ENCODE measurements around the gene RTN4IP1. TPM values are rescaled to one million over a fixed set of nuclear protein-coding genes. Genes with fewer than 3 reads are reported as not detected.

Gene RTN4IP1
- total and polyA plus RNA-seq, 10 of the 15 experiments (the other 5 are each of a cell fraction or from before 2014, with no cell fraction given) = 8.2 to 17.0 (median 9.8) TPM

DNA sequence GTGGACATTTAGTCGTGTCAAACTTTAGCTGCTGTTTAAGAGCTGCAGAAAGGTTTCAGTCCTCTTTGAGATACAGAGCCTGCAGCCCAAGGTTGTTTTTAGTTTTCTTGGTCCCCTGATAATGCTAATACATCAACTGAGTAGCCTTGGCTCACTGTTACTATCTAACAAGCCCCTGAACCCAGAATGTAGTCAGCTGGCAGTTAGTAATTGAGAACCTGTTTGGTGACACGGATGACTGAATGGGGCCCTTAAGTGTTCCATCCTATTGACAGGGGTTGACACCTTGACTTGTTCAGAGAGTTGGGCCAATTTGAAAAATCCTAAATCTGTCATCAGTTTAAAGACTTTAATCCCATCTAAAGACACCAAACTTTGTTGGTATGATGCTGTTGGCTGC lies 2.8 kb downstream of the RTN4IP1 start (continued):
- TF ChIP-seq ZNF274 (IDR thresholded peaks at IDR 0.05; ENCODE audit: insufficient read depth, insufficient read length) = no peak
- TF ChIP-seq, protein P1, sequence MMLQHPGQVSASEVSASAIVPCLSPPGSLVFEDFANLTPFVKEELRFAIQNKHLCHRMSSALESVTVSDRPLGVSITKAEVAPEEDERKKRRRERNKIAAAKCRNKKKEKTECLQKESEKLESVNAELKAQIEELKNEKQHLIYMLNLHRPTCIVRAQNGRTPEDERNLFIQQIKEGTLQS (IDR thresholded peaks at IDR 0.05; ENCODE audit: borderline replicate concordance, extremely low read depth, low read depth, low read length) = no peak
- TF ChIP-seq, protein P2, sequence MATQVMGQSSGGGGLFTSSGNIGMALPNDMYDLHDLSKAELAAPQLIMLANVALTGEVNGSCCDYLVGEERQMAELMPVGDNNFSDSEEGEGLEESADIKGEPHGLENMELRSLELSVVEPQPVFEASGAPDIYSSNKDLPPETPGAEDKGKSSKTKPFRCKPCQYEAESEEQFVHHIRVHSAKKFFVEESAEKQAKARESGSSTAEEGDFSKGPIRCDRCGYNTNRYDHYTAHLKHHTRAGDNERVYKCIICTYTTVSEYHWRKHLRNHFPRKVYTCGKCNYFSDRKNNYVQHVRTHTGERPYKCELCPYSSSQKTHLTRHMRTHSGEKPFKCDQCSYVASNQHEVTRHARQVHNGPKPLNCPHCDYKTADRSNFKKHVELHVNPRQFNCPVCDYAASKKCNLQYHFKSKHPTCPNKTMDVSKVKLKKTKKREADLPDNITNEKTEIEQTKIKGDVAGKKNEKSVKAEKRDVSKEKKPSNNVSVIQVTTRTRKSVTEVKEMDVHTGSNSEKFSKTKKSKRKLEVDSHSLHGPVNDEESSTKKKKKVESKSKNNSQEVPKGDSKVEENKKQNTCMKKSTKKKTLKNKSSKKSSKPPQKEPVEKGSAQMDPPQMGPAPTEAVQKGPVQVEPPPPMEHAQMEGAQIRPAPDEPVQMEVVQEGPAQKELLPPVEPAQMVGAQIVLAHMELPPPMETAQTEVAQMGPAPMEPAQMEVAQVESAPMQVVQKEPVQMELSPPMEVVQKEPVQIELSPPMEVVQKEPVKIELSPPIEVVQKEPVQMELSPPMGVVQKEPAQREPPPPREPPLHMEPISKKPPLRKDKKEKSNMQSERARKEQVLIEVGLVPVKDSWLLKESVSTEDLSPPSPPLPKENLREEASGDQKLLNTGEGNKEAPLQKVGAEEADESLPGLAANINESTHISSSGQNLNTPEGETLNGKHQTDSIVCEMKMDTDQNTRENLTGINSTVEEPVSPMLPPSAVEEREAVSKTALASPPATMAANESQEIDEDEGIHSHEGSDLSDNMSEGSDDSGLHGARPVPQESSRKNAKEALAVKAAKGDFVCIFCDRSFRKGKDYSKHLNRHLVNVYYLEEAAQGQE (IDR thresholded peaks at IDR 0.05; ENCODE audit: low read depth, low read length) = no peak

DNA sequence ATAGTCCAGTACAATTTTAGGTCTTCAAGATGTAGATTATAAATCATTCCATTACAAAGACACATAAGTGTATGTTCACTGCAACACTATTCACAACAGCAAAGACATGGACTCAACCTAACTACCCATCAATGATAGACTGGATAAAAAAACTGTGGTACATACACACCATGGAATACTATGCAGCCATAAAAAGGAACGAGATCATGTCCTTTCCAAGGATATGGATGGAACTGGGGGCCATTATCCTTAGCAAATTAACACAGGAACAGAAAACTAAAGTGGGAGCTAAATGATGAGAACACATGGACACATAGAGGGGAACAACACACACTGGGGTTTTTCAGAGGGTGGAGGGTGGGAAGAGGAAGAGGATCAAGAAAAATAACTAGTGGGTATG lies 6.3 kb downstream of the RTN4IP1 start:
- no peak overlapping the region for H3K9ac ChIP-seq (ENCODE audit: control insufficient read depth, insufficient read depth, low read length)
- intact Hi-C loops (cut with micrococcal nuclease; ENCODE audit: unreplicated experiment) = no loop called here
- no peaks in the 10 kb centered on the region for H3K9me3 ChIP-seq (replicated peaks; ENCODE audit: control insufficient read depth, insufficient read depth, low read length)
- ChIA-PET POLR2A (no interaction called here), SMC1A (ENCODE audit: uncharacterized antibody, unreplicated experiment) (interaction anchor here (1.0 kb wide), 1 partner anchor 10 kb away, joined by 3 read pairs; no protein-coding TSS in a partner anchor), CTCF (interaction anchor here (1.0 to 1.5 kb wide), 3 partner anchors 12 to 291 kb away, joined by 3 to 5 read pairs (median 5); no protein-coding TSS in a partner anchor), RAD21 (ENCODE audit: unreplicated experiment) (no interaction called here)
- no peak overlapping the region for H2AFZ ChIP-seq (ENCODE audit: control insufficient read depth, low read depth, low read length)
- no peaks in the 10 kb centered on the region for H3K36me3 ChIP-seq (ENCODE audit: control insufficient read depth in 2 of 2, insufficient read depth in 2 of 2, low read length in 1 of 2)
- ATAC-seq (no peak), DNase-seq (ENCODE audit: low read depth, low spot score) (no peak), FAIRE-seq (no peak)
- no peak overlapping the region for H3K4me2 ChIP-seq (ENCODE audit: control insufficient read depth, insufficient read depth)
- no peak overlapping the region for H3K4me3 ChIP-seq
- H3K79me2 ChIP-seq (ENCODE audit: control insufficient read depth, insufficient read depth, low read length) = peaks cover 2% of the 10 kb centered on the region
- in situ Hi-C loops (cut with MboI) = no loop called here
- BruUV-seq (replicated peaks) = no TSS peak
- WGBS (ENCODE audit: insufficient coverage, insufficient replicate concordance, low lambda C conversion rate, missing lambda C conversion rate) = 5% methylated on average over 1 of the region's 1 CpG
- H3K27me3 ChIP-seq (replicated peaks in 1 of 2; ENCODE audit: control insufficient read depth in 2 of 2, insufficient read depth in 2 of 2, low read length in 1 of 2) = no peaks in the 10 kb centered on the region
- H4K20me1 ChIP-seq (ENCODE audit: control insufficient read depth, insufficient read depth) = no peaks in the 10 kb centered on the region
- no peak overlapping the region for H3K27ac ChIP-seq (ENCODE audit: control insufficient read depth, insufficient read depth)
- H3K4me1 ChIP-seq (ENCODE audit: control insufficient read depth, insufficient read depth, low read length) = peaks cover 12% of the 10 kb centered on the region; the same call in 1 of the 2 replicates
- TF ChIP-seq MEF2A (IDR thresholded peaks at IDR 0.05; ENCODE audit: insufficient read depth, low read depth, low read length) (no peak), CBX3 (IDR thresholded peaks at IDR 0.05; ENCODE audit: borderline replicate concordance, low read depth) (no peak), RBBP5 (conservative IDR thresholded peaks at IDR 0.05) (no peak), CBX5 (IDR thresholded peaks at IDR 0.05; ENCODE audit: low read depth) (no peak), MYC (IDR thresholded peaks at IDR 0.05; ENCODE audit: insufficient read depth, insufficient read length, insufficient replicate concordance, low read length, severe bottlenecking) (no peak), HCFC1 (IDR thresholded peaks at IDR 0.05; ENCODE audit: low read length) (no peak), EGR1 (IDR thresholded peaks at IDR 0.05; ENCODE audit: borderline replicate concordance in 1 of 2, low read depth in 2 of 2, low read length in 2 of 2) (no peak), NFYB (IDR thresholded peaks at IDR 0.05; ENCODE audit: insufficient read depth, low read depth, low read length) (no peak)
- TF ChIP-seq, protein P3, sequence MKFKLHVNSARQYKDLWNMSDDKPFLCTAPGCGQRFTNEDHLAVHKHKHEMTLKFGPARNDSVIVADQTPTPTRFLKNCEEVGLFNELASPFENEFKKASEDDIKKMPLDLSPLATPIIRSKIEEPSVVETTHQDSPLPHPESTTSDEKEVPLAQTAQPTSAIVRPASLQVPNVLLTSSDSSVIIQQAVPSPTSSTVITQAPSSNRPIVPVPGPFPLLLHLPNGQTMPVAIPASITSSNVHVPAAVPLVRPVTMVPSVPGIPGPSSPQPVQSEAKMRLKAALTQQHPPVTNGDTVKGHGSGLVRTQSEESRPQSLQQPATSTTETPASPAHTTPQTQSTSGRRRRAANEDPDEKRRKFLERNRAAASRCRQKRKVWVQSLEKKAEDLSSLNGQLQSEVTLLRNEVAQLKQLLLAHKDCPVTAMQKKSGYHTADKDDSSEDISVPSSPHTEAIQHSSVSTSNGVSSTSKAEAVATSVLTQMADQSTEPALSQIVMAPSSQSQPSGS (IDR thresholded peaks at IDR 0.05; ENCODE audit: low read length) = no peak
- TF ChIP-seq, protein P4, sequence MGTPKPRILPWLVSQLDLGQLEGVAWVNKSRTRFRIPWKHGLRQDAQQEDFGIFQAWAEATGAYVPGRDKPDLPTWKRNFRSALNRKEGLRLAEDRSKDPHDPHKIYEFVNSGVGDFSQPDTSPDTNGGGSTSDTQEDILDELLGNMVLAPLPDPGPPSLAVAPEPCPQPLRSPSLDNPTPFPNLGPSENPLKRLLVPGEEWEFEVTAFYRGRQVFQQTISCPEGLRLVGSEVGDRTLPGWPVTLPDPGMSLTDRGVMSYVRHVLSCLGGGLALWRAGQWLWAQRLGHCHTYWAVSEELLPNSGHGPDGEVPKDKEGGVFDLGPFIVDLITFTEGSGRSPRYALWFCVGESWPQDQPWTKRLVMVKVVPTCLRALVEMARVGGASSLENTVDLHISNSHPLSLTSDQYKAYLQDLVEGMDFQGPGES (IDR thresholded peaks at IDR 0.05) = no peak

Measured in GM12878 (cell line).